Measurements from ENCODE around the gene PFKFB4. TPM values are rescaled to one million over a fixed set of nuclear protein-coding genes. Genes with fewer than 3 reads are reported as not detected.
"Not testable (repeated sequence)": the region's sequence is repeated elsewhere in the genome, so short reads cannot be mapped to it uniquely, and the experiment has no call there.

PFKFB4 gene
- polyA plus RNA-seq, 2 donors: 3.8 to 9.2 TPM

GRCh38 chr3:48492461-48493202 lies 64.0 kb downstream of the PFKFB4 start:
- Histone ChIP-seq H3K4me3 (ENCODE audit: low read depth in 1 of 2, low read length in 2 of 2) (no peak overlapping the region), H3K9me3 (ENCODE audit: control insufficient read depth in 2 of 2, insufficient read depth in 1 of 2, low read depth in 1 of 2, low read length in 1 of 2) (no peaks in the 10 kb centered on the region), H3K27ac (ENCODE audit: low read depth in 2 of 2, low read length in 1 of 2) (peak overlapping the region; percentile 76 to 83), H3K27me3 (ENCODE audit: control insufficient read depth in 1 of 2, insufficient read depth in 2 of 2, low read length in 2 of 2) (no peaks in the 10 kb centered on the region), H3K36me3 (ENCODE audit: control insufficient read depth in 2 of 2, insufficient read depth in 2 of 2, low read length in 1 of 2) (peaks cover 0 to 6% of the 10 kb centered on the region in 2 donors), H3K4me1 (ENCODE audit: control insufficient read depth in 2 of 2, insufficient read depth in 2 of 2, low read length in 1 of 2) (peaks cover 0 to 4% of the 10 kb centered on the region in 2 donors)
- WGBS, 2 donors: 42 to 54% methylated on average over 7 of the region's 7 CpGs

- Histone ChIP-seq H3K27ac (ENCODE audit: low read depth in 2 of 2, low read length in 1 of 2) (no peak overlapping the region), H3K4me1 (ENCODE audit: control insufficient read depth in 2 of 2, insufficient read depth in 2 of 2, low read length in 1 of 2) (no peaks in the 10 kb centered on the region), H3K9me3 (ENCODE audit: control insufficient read depth in 2 of 2, insufficient read depth in 1 of 2, low read depth in 1 of 2, low read length in 1 of 2) (no peaks in the 10 kb centered on the region), H3K27me3 (ENCODE audit: control insufficient read depth in 1 of 2, insufficient read depth in 2 of 2, low read length in 2 of 2) (no peaks in the 10 kb centered on the region), H3K4me3 (ENCODE audit: low read depth in 1 of 2, low read length in 2 of 2) (no peak overlapping the region), H3K36me3 (ENCODE audit: control insufficient read depth in 2 of 2, insufficient read depth in 2 of 2, low read length in 1 of 2) (peaks cover 0 to 3% of the 10 kb centered on the region in 2 donors)
- 91 to 95% methylated on average over 5 of the region's 5 CpGs for WGBS, 2 donors
Measured at GRCh38 chr3:48486952-48487351, 69.7 kb downstream of the PFKFB4 start.

GRCh38 chr3:48482822-48483221 lies 73.8 kb downstream of the PFKFB4 start:
- H3K4me3 ChIP-seq (ENCODE audit: low read depth in 1 of 2, low read length in 2 of 2); H3K27ac ChIP-seq (ENCODE audit: low read depth in 2 of 2, low read length in 1 of 2); H3K27me3 ChIP-seq (ENCODE audit: control insufficient read depth in 1 of 2, insufficient read depth in 2 of 2, low read length in 2 of 2); H3K9me3 ChIP-seq (ENCODE audit: control insufficient read depth in 2 of 2, insufficient read depth in 1 of 2, low read depth in 1 of 2, low read length in 1 of 2); H3K36me3 ChIP-seq (ENCODE audit: control insufficient read depth in 2 of 2, insufficient read depth in 2 of 2, low read length in 1 of 2); H3K4me1 ChIP-seq (ENCODE audit: control insufficient read depth in 2 of 2, insufficient read depth in 2 of 2, low read length in 1 of 2): not testable (repeated sequence)
- WGBS, 2 donors: 91 to 95% methylated on average over 6 of the region's 6 CpGs

- H3K4me1 ChIP-seq (ENCODE audit: control insufficient read depth in 2 of 2, insufficient read depth in 2 of 2, low read length in 1 of 2); H3K9me3 ChIP-seq (ENCODE audit: control insufficient read depth in 2 of 2, insufficient read depth in 1 of 2, low read depth in 1 of 2, low read length in 1 of 2); H3K36me3 ChIP-seq (ENCODE audit: control insufficient read depth in 2 of 2, insufficient read depth in 2 of 2, low read length in 1 of 2); H3K27ac ChIP-seq (ENCODE audit: low read depth in 2 of 2, low read length in 1 of 2); H3K27me3 ChIP-seq (ENCODE audit: control insufficient read depth in 1 of 2, insufficient read depth in 2 of 2, low read length in 2 of 2); H3K4me3 ChIP-seq (ENCODE audit: low read depth in 1 of 2, low read length in 2 of 2): not testable (repeated sequence)
- WGBS, 2 donors: 96 to 97% methylated on average over 11 of the region's 11 CpGs
Measured at GRCh38 chr3:48480891-48481290, 75.7 kb downstream of the PFKFB4 start.

GRCh38 chr3:48478626-48479555 lies 77.7 kb downstream of the PFKFB4 start:
- Histone ChIP-seq H3K4me1 (ENCODE audit: control insufficient read depth in 2 of 2, insufficient read depth in 2 of 2, low read length in 1 of 2) (peaks cover 0 to 2% of the 10 kb centered on the region in 2 donors), H3K27me3 (ENCODE audit: control insufficient read depth in 1 of 2, insufficient read depth in 2 of 2, low read length in 2 of 2) (no peaks in the 10 kb centered on the region), H3K27ac (ENCODE audit: low read depth in 2 of 2, low read length in 1 of 2) (peak overlapping the region; percentile 20 to 52), H3K4me3 (ENCODE audit: low read depth in 1 of 2, low read length in 2 of 2) (peak overlapping the region in 1 of 2 donors; percentile 4), H3K36me3 (ENCODE audit: control insufficient read depth in 2 of 2, insufficient read depth in 2 of 2, low read length in 1 of 2) (peaks cover 0 to 13% of the 10 kb centered on the region in 2 donors), H3K9me3 (ENCODE audit: control insufficient read depth in 2 of 2, insufficient read depth in 1 of 2, low read depth in 1 of 2, low read length in 1 of 2) (no peaks in the 10 kb centered on the region)
- WGBS, 2 donors: 70 to 78% methylated on average over 19 of the region's 19 CpGs

GRCh38 chr3:48477959-48478520 lies 78.6 kb downstream of the PFKFB4 start:
- peaks cover 0 to 13% of the 10 kb centered on the region in 2 donors for H3K36me3 ChIP-seq (ENCODE audit: control insufficient read depth in 2 of 2, insufficient read depth in 2 of 2, low read length in 1 of 2)
- no peaks in the 10 kb centered on the region for H3K27me3 ChIP-seq (ENCODE audit: control insufficient read depth in 1 of 2, insufficient read depth in 2 of 2, low read length in 2 of 2)
- peak overlapping the region in 1 of 2 donors; percentile 27 for H3K27ac ChIP-seq (ENCODE audit: low read depth in 2 of 2, low read length in 1 of 2)
- peaks cover 2 to 4% of the 10 kb centered on the region in 2 donors for H3K4me1 ChIP-seq (ENCODE audit: control insufficient read depth in 2 of 2, insufficient read depth in 2 of 2, low read length in 1 of 2)
- no peak overlapping the region for H3K4me3 ChIP-seq (ENCODE audit: low read depth in 1 of 2, low read length in 2 of 2)
- WGBS, 2 donors: 84% methylated on average over 9 of the region's 9 CpGs
- no peaks in the 10 kb centered on the region for H3K9me3 ChIP-seq (ENCODE audit: control insufficient read depth in 2 of 2, insufficient read depth in 1 of 2, low read depth in 1 of 2, low read length in 1 of 2)

- H3K27me3 ChIP-seq (ENCODE audit: control insufficient read depth in 1 of 2, insufficient read depth in 2 of 2, low read length in 2 of 2): no peaks in the 10 kb centered on the region
- H3K36me3 ChIP-seq (ENCODE audit: control insufficient read depth in 2 of 2, insufficient read depth in 2 of 2, low read length in 1 of 2): peaks cover 0 to 13% of the 10 kb centered on the region in 2 donors
- H3K9me3 ChIP-seq (ENCODE audit: control insufficient read depth in 2 of 2, insufficient read depth in 1 of 2, low read depth in 1 of 2, low read length in 1 of 2): no peaks in the 10 kb centered on the region
- no peak overlapping the region for H3K4me3 ChIP-seq (ENCODE audit: low read depth in 1 of 2, low read length in 2 of 2)
- peaks cover 2 to 4% of the 10 kb centered on the region in 2 donors for H3K4me1 ChIP-seq (ENCODE audit: control insufficient read depth in 2 of 2, insufficient read depth in 2 of 2, low read length in 1 of 2)
- 59 to 70% methylated on average over 9 of the region's 9 CpGs for WGBS, 2 donors
- H3K27ac ChIP-seq (ENCODE audit: low read depth in 2 of 2, low read length in 1 of 2): no peak overlapping the region
Measured at GRCh38 chr3:48476426-48477053, 80.1 kb downstream of the PFKFB4 start.

- Histone ChIP-seq H3K9me3 (ENCODE audit: control insufficient read depth in 2 of 2, insufficient read depth in 1 of 2, low read depth in 1 of 2, low read length in 1 of 2) (no peaks in the 10 kb centered on the region), H3K27ac (ENCODE audit: low read depth in 2 of 2, low read length in 1 of 2) (peak overlapping the region in 1 of 2 donors; percentile 30), H3K4me1 (ENCODE audit: control insufficient read depth in 2 of 2, insufficient read depth in 2 of 2, low read length in 1 of 2) (peaks cover 4 to 6% of the 10 kb centered on the region in 2 donors), H3K27me3 (ENCODE audit: control insufficient read depth in 1 of 2, insufficient read depth in 2 of 2, low read length in 2 of 2) (no peaks in the 10 kb centered on the region), H3K4me3 (ENCODE audit: low read depth in 1 of 2, low read length in 2 of 2) (no peak overlapping the region), H3K36me3 (ENCODE audit: control insufficient read depth in 2 of 2, insufficient read depth in 2 of 2, low read length in 1 of 2) (peaks cover 0 to 15% of the 10 kb centered on the region in 2 donors)
- WGBS, 2 donors: 82 to 86% methylated on average over 11 of the region's 11 CpGs
Measured at GRCh38 chr3:48475188-48475587, 81.4 kb downstream of the PFKFB4 start.

GRCh38 chr3:48474619-48475018 lies 82.0 kb downstream of the PFKFB4 start:
- Histone ChIP-seq H3K4me1 (ENCODE audit: control insufficient read depth in 2 of 2, insufficient read depth in 2 of 2, low read length in 1 of 2) (peaks cover 10% of the 10 kb centered on the region in 2 donors), H3K4me3 (ENCODE audit: low read depth in 1 of 2, low read length in 2 of 2) (no peak overlapping the region), H3K9me3 (ENCODE audit: control insufficient read depth in 2 of 2, insufficient read depth in 1 of 2, low read depth in 1 of 2, low read length in 1 of 2) (no peaks in the 10 kb centered on the region), H3K36me3 (ENCODE audit: control insufficient read depth in 2 of 2, insufficient read depth in 2 of 2, low read length in 1 of 2) (peaks cover 3 to 16% of the 10 kb centered on the region in 2 donors), H3K27me3 (ENCODE audit: control insufficient read depth in 1 of 2, insufficient read depth in 2 of 2, low read length in 2 of 2) (no peaks in the 10 kb centered on the region), H3K27ac (ENCODE audit: low read depth in 2 of 2, low read length in 1 of 2) (peak overlapping the region in 1 of 2 donors; percentile 17)
- 58 to 64% methylated on average over 4 of the region's 4 CpGs for WGBS, 2 donors
